Parathyroid adenoma (tissue), 2 donors: Measurements from ENCODE around the gene KLB.

ENCODE experiments used
- H2AFZ ChIP-seq: fragments of 300-600 bp; sonication (generic); one replicate; pipeline ENCODE4 v1.7.0; 2017; ENCODE audit warnings: antibody characterized with exemption, mild to moderate bottlenecking
- H3K27ac ChIP-seq: fragments of 300-600 bp; sonication (generic); one replicate; pipeline ENCODE4 v1.7.0; 2017
- H3K27me3 ChIP-seq: fragments of 300-600 bp; sonication (generic); one replicate; pipeline ENCODE4 v1.7.0; 2017; ENCODE audit warnings: low read length; ENCODE audit not compliant: control insufficient read depth, insufficient read depth
- H3K36me3 ChIP-seq: fragments of 300-600 bp; sonication (generic); one replicate; pipeline ENCODE4 v1.7.0; 2017; ENCODE audit warnings: low read length; ENCODE audit not compliant: control insufficient read depth, insufficient read depth
- H3K4me1 ChIP-seq: fragments of 300-600 bp; sonication (generic); one replicate; pipeline ENCODE4 v1.7.0; 2017; ENCODE audit warnings: control low read depth
- H3K4me2 ChIP-seq: fragments of 300-600 bp; sonication (generic); one replicate; pipeline ENCODE4 v1.7.0; 2017; ENCODE audit warnings: low read length
- H3K4me3 ChIP-seq: fragments of 300-600 bp; sonication (generic); one replicate; pipeline ENCODE4 v1.7.0; 2017; ENCODE audit warnings: low read depth, low read length
- H3K79me2 ChIP-seq: fragments of 300-600 bp; sonication (generic); one replicate; pipeline ENCODE4 v1.7.0; 2017; ENCODE audit warnings: control low read depth
- H3K9ac ChIP-seq: fragments of 300-600 bp; sonication (generic); one replicate; pipeline ENCODE4 v1.7.0; 2017; ENCODE audit warnings: mild to moderate bottlenecking
- H3K9me3 ChIP-seq: fragments of 300-600 bp; sonication (generic); one replicate; pipeline ENCODE4 v1.7.0; 2017; ENCODE audit warnings: low read length; ENCODE audit not compliant: control insufficient read depth
- CTCF ChIP-seq: fragments of 300-600 bp; sonication (generic); IDR thresholded peaks from one replicate; pipeline ENCODE4 v1.7.0; 2017; ENCODE audit warnings: antibody characterized with exemption, mild to moderate bottlenecking
- donor health status: primary hyperparathyroidism.

KLB gene

GRCh38 chr4:39435659-39436563 lies 29.2 kb downstream of the KLB start:
- no peaks in the 10 kb centered on the region for H3K36me3 ChIP-seq
- H3K9me3 ChIP-seq: no peaks in the 10 kb centered on the region
- H3K27me3 ChIP-seq: no peaks in the 10 kb centered on the region
- H2AFZ ChIP-seq: no peak overlapping the region
- H3K9ac ChIP-seq: no peak overlapping the region
- no peak overlapping the region for H3K4me2 ChIP-seq
- H3K4me1 ChIP-seq: no peaks in the 10 kb centered on the region
- no peaks in the 10 kb centered on the region for H3K79me2 ChIP-seq
- H3K27ac ChIP-seq: no peak overlapping the region
- no peak overlapping the region for H3K4me3 ChIP-seq
- no peak for TF ChIP-seq CTCF

GRCh38 chr4:39441593-39441992 lies 34.9 kb downstream of the KLB start:
- no peaks in the 10 kb centered on the region for H3K4me1 ChIP-seq
- no peak overlapping the region for H3K27ac ChIP-seq
- H3K79me2 ChIP-seq: no peaks in the 10 kb centered on the region
- H3K27me3 ChIP-seq: no peaks in the 10 kb centered on the region
- no peak overlapping the region for H3K9ac ChIP-seq
- no peak overlapping the region for H3K4me3 ChIP-seq
- H3K9me3 ChIP-seq: no peaks in the 10 kb centered on the region
- no peak for TF ChIP-seq CTCF
- H2AFZ ChIP-seq: no peak overlapping the region
- no peaks in the 10 kb centered on the region for H3K36me3 ChIP-seq
- no peak overlapping the region for H3K4me2 ChIP-seq

- Histone ChIP-seq H3K9me3 (no peaks in the 10 kb centered on the region), H3K27me3 (no peaks in the 10 kb centered on the region), H2AFZ (no peak overlapping the region), H3K4me3 (no peak overlapping the region), H3K4me2 (no peak overlapping the region), H3K27ac (no peak overlapping the region), H3K79me2 (no peaks in the 10 kb centered on the region), H3K36me3 (no peaks in the 10 kb centered on the region), H3K9ac (no peak overlapping the region), H3K4me1 (no peaks in the 10 kb centered on the region)
- no peak for TF ChIP-seq CTCF
Measured at GRCh38 chr4:39442998-39443397, 36.3 kb downstream of the KLB start.

- H3K27me3 ChIP-seq: no peaks in the 10 kb centered on the region
- H3K36me3 ChIP-seq: no peaks in the 10 kb centered on the region
- no peaks in the 10 kb centered on the region for H3K4me1 ChIP-seq
- no peak overlapping the region for H3K27ac ChIP-seq
- no peak for TF ChIP-seq CTCF
- H3K9ac ChIP-seq: no peak overlapping the region
- peak overlapping the region; percentile 36 for H3K4me3 ChIP-seq
- H2AFZ ChIP-seq: peak overlapping the region; percentile 86
- H3K9me3 ChIP-seq: no peaks in the 10 kb centered on the region
- peak overlapping the region; percentile 68 for H3K4me2 ChIP-seq
- H3K79me2 ChIP-seq: no peaks in the 10 kb centered on the region
Measured at GRCh38 chr4:39446483-39446841, 39.7 kb downstream of the KLB start.
